Ishikawa (cell line): ENCODE results near the gene LBHD1.

Experiments used
- CEBPB ChIP-seq: IDR thresholded peaks from 2 replicates; pipeline ENCODE4 v1.6.1; 2012
- CREB1 ChIP-seq: IDR thresholded peaks from 2 replicates; pipeline ENCODE4 v1.6.1; 2012; ENCODE audit warnings: low read depth
- EGR1 ChIP-seq: IDR thresholded peaks from 2 replicates; pipeline ENCODE4 v1.6.1; 2012
- EP300 ChIP-seq: IDR thresholded peaks from 2 replicates; pipeline ENCODE4 v1.6.1; 2012; ENCODE audit warnings: borderline replicate concordance
- FOXM1 ChIP-seq: IDR thresholded peaks from 2 replicates; pipeline ENCODE4 v1.6.1; 2012; ENCODE audit warnings: low read depth, borderline replicate concordance
- NFIC ChIP-seq: IDR thresholded peaks from 2 replicates; pipeline ENCODE4 v1.6.1; 2012
- RAD21 ChIP-seq: IDR thresholded peaks from 2 replicates; pipeline ENCODE4 v1.6.1; 2012; ENCODE audit warnings: low read depth
- TAF1 ChIP-seq: IDR thresholded peaks from 2 replicates; pipeline ENCODE4 v1.6.1; 2012; ENCODE audit warnings: low read depth, mild to moderate bottlenecking
- TCF12 ChIP-seq: IDR thresholded peaks from 2 replicates; pipeline ENCODE4 v1.6.1; 2012; ENCODE audit warnings: low read depth
- TEAD4 ChIP-seq: IDR thresholded peaks from 2 replicates; pipeline ENCODE4 v1.6.1; 2012
- YY1 ChIP-seq: IDR thresholded peaks from 2 replicates; pipeline ENCODE4 v1.6.1; 2012; ENCODE audit warnings: low read depth
- ZBTB7A ChIP-seq: IDR thresholded peaks from 2 replicates; pipeline ENCODE4 v1.6.1; 2012; ENCODE audit warnings: low read depth
- TF ChIP-seq, protein P1 (sequence below): IDR thresholded peaks from 2 replicates; pipeline ENCODE4 v1.6.1; 2012
- TF ChIP-seq, protein P2 (sequence below): IDR thresholded peaks from 2 replicates; pipeline ENCODE4 v1.6.1; 2012; ENCODE audit warnings: low read depth, mild to moderate bottlenecking
- TF ChIP-seq, protein P3 (sequence below): IDR thresholded peaks from 2 replicates; pipeline ENCODE4 v1.6.1; 2012

Gene LBHD1

DNA sequence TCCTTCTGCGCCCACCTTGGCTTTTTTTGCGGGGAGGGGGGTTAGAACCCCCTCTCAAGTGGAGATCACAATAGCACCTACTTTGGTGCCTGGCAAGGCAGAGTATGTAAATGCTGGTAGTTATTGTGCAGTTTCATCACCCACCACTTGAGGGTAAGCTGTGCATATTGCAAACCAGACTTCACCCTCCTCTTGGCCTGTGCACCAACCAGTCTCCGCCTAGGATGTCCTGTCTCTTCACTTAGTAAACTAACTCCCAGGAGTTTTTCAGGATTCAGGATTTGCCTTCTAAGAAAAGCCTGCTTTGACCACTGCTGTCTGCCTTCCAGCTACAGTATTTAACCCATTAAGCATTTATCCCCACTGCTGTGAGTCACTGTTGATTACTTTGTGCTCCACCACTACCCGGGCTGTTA lies 8.8 kb upstream of the LBHD1 start:
- TF ChIP-seq RAD21 (peak; percentile 81), TAF1 (no peak), CEBPB (no peak), NFIC (no peak), ZBTB7A (no peak), TEAD4 (no peak)
- TF ChIP-seq, protein P1, sequence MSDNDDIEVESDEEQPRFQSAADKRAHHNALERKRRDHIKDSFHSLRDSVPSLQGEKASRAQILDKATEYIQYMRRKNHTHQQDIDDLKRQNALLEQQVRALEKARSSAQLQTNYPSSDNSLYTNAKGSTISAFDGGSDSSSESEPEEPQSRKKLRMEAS = no peak
- TF ChIP-seq, protein P2, sequence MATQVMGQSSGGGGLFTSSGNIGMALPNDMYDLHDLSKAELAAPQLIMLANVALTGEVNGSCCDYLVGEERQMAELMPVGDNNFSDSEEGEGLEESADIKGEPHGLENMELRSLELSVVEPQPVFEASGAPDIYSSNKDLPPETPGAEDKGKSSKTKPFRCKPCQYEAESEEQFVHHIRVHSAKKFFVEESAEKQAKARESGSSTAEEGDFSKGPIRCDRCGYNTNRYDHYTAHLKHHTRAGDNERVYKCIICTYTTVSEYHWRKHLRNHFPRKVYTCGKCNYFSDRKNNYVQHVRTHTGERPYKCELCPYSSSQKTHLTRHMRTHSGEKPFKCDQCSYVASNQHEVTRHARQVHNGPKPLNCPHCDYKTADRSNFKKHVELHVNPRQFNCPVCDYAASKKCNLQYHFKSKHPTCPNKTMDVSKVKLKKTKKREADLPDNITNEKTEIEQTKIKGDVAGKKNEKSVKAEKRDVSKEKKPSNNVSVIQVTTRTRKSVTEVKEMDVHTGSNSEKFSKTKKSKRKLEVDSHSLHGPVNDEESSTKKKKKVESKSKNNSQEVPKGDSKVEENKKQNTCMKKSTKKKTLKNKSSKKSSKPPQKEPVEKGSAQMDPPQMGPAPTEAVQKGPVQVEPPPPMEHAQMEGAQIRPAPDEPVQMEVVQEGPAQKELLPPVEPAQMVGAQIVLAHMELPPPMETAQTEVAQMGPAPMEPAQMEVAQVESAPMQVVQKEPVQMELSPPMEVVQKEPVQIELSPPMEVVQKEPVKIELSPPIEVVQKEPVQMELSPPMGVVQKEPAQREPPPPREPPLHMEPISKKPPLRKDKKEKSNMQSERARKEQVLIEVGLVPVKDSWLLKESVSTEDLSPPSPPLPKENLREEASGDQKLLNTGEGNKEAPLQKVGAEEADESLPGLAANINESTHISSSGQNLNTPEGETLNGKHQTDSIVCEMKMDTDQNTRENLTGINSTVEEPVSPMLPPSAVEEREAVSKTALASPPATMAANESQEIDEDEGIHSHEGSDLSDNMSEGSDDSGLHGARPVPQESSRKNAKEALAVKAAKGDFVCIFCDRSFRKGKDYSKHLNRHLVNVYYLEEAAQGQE = no peak

DNA sequence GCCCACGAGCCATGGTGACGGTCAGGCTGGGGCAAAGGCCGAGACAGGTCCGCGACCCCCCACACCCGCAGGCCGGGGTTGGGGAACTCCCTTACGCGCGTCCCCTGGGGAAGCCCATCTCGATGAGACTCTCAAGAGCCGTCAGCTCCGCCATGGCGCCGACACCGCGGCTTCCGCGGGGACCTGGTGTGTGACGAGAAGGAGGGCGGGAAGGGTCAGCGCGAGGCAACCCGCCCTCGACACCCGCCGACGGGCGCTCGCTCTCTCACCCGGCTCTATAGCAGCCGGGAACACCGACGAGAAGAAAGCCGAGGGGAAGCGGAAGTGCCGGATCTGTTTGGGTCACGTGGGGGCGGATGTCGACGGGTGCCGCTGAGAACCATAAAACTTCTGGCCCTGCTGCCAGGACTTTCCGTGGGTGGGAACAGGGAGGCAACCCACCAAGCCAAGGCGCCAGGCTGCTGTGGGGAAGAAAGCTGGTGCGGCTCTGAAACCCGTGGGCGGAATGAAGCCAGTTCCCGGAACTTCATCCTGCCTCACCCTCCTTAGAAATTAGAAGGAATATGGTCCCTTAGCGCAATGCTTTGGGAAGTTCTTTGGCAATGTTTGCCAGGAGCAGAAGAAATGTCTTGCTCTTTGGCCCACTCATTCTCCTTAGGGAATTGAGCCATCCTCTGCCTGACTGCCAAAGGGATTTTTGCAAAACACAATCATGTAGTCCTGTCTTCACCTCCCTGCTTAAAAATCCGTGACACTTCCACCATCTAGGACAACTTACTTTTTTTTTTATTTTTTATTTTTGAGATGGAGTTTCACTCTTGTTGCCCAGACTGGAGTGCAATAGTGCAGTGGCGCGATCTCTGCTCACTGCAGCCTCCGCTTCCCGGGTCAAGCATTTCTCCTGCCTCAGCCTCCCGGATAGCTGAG lies 7.0 kb upstream of the LBHD1 start, which contains the start of gene UBXN1:
Gene UBXN1 (minus strand): TSS at position 304 of the 927 bp plus-strand sequence. CDS start 150 bp downstream, at position 154.
- no peak for TF ChIP-seq CREB1
- no peak for TF ChIP-seq TEAD4
- TF ChIP-seq EGR1 = peak; percentile 86
- peak; percentile 58 for TF ChIP-seq TAF1
- TF ChIP-seq YY1 = peak; percentile 46; the same call in 1 of the 2 replicates
- TF ChIP-seq, protein P3, sequence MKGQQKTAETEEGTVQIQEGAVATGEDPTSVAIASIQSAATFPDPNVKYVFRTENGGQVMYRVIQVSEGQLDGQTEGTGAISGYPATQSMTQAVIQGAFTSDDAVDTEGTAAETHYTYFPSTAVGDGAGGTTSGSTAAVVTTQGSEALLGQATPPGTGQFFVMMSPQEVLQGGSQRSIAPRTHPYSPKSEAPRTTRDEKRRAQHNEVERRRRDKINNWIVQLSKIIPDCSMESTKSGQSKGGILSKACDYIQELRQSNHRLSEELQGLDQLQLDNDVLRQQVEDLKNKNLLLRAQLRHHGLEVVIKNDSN = peak; percentile 100
- TF ChIP-seq TCF12 = peak; percentile 62
- TF ChIP-seq, protein P1 = peak; percentile 86
- no peak for TF ChIP-seq FOXM1
- TF ChIP-seq EP300 = no peak
- no peak for TF ChIP-seq RAD21
- peak; percentile 52; the same call in 1 of the 2 replicates for TF ChIP-seq NFIC
- TF ChIP-seq CEBPB = peak; percentile 16; the same call in 1 of the 2 replicates
- TF ChIP-seq, protein P2 = no peak
- no peak for TF ChIP-seq ZBTB7A

DNA sequence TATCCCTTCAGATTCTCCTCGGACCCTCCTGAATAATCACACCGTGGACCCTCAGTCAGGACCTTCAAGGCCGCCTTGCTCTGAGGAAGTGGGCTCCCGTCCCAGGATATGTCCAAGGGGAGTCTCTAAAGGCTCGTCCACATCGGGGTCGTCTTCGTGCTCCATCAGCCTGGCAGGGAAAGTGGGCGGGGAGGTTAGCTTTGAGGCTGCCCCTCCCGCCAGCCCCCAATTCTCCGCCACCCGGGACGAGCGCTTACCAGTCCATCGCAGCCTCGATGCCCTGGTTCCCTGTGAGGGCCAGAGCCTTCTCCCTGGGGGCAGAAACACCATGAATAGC lies 6.3 kb upstream of the LBHD1 start:
- TF ChIP-seq EP300 (no peak), NFIC (no peak), TAF1 (no peak), EGR1 (no peak), ZBTB7A (no peak), YY1 (no peak), CREB1 (no peak), TEAD4 (no peak), TCF12 (no peak), FOXM1 (no peak), RAD21 (no peak)
- TF ChIP-seq, protein P2 = no peak
- TF ChIP-seq, protein P1 = no peak

DNA sequence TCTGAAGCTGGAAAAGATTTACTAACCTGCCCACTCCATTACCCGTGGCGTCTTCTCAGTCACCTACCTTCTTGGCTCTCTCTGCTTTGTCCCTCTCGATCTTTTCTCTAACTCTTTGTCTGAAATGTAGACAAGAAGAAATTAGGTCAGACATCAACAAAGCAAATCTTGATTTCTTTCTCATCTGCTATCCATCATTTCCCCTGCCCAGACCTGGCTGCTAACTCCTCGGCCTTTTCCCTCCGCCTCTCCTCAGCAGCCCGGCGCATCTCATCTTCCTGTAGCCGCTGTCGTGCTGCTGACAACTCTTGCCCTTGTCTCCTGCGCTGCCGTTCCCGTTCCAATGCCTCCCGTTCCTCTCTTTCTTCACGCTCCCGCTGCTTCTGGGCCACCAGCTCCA lies 5.6 kb upstream of the LBHD1 start:
- TF ChIP-seq, protein P1 = no peak
- TF ChIP-seq TAF1 (no peak), NFIC (no peak), RAD21 (no peak), ZBTB7A (no peak), FOXM1 (no peak), YY1 (no peak), TEAD4 (no peak), TCF12 (no peak), EGR1 (no peak), CEBPB (no peak), EP300 (no peak)
- TF ChIP-seq, protein P3 = no peak
- TF ChIP-seq, protein P2 = no peak
